ENCODE results near the gene UTS2R. TPM values are rescaled to one million over a fixed set of nuclear protein-coding genes. Genes with fewer than 3 reads are reported as not detected.
"Not testable (repeated sequence)": the region's sequence is repeated elsewhere in the genome, so short reads cannot be mapped to it uniquely, and the experiment has no call there.

The UTS2R gene
- total RNA-seq, 1 donor from 2014 or later: not detected

GRCh38 chr17:82375359-82376041 lies 3.9 kb downstream of the UTS2R start:
- DNase-seq: no peak

GRCh38 chr17:82376042-82376730 lies 4.6 kb downstream of the UTS2R start:
- DNase-seq: no peak

GRCh38 chr17:82377294-82377693 lies 5.7 kb downstream of the UTS2R start:
- not testable (repeated sequence) for DNase-seq

- no peak for DNase-seq
Measured at GRCh38 chr17:82377924-82378740, 6.6 kb downstream of the UTS2R start.

GRCh38 chr17:82378741-82379021 lies 7.1 kb downstream of the UTS2R start:
- no peak for DNase-seq

- DNase-seq: no peak
Measured at GRCh38 chr17:82380860-82381702, 9.5 kb downstream of the UTS2R start.

- DNase-seq: not testable (repeated sequence)
Measured at GRCh38 chr17:82381703-82382009, 10.1 kb downstream of the UTS2R start.

GRCh38 chr17:82382220-82382932 lies 10.8 kb downstream of the UTS2R start:
- not testable (repeated sequence) for DNase-seq

GRCh38 chr17:82382933-82383255 lies 11.3 kb downstream of the UTS2R start:
- no peak for DNase-seq

GRCh38 chr17:82383411-82383810 lies 11.8 kb downstream of the UTS2R start:
- DNase-seq: no peak

- no peak for DNase-seq
Measured at GRCh38 chr17:82384051-82384729, 12.6 kb downstream of the UTS2R start.

- no peak for DNase-seq
Measured at GRCh38 chr17:82384730-82385481, 13.3 kb downstream of the UTS2R start.

GRCh38 chr17:82385559-82386254 lies 14.1 kb downstream of the UTS2R start:
- DNase-seq: no peak

GRCh38 chr17:82386255-82386831 lies 14.8 kb downstream of the UTS2R start:
- no peak for DNase-seq

GRCh38 chr17:82386881-82387704 lies 15.5 kb downstream of the UTS2R start:
- DNase-seq: no peak

GRCh38 chr17:82387705-82388106 lies 16.1 kb downstream of the UTS2R start:
- DNase-seq: no peak

- DNase-seq: no peak
Measured at GRCh38 chr17:82388223-82388921, 16.8 kb downstream of the UTS2R start.

GRCh38 chr17:82388922-82389283 lies 17.3 kb downstream of the UTS2R start:
- no peak for DNase-seq
